Measurements from ENCODE around the gene BLCAP. TPM values are rescaled to one million over a fixed set of nuclear protein-coding genes. Genes with fewer than 3 reads are reported as not detected.
A peak's percentile ranks its signal among the peaks of the same experiment; 100 is the strongest.
"Not testable (repeated sequence)": the region's sequence is repeated elsewhere in the genome, so short reads cannot be mapped to it uniquely, and the experiment has no call there.

BLCAP gene
- total RNA-seq, 1 experiment from 2014 or later: 129 TPM

GRCh38 chr20:37552415-37552814, 24.7 kb upstream of the BLCAP start:
- Mint-ChIP-seq H3K9me3 (ENCODE audit: unreplicated experiment) (peaks cover 9% of the 10 kb centered on the region), H3K4me1 (ENCODE audit: low read depth, unreplicated experiment) (peaks cover 8% of the 10 kb centered on the region), H3K27me3 (ENCODE audit: insufficient read depth, unreplicated experiment) (no peaks in the 10 kb centered on the region), H3K36me3 (ENCODE audit: insufficient read depth, unreplicated experiment) (no peaks in the 10 kb centered on the region), H3K27ac (ENCODE audit: unreplicated experiment) (no peak overlapping the region), H3K4me3 (ENCODE audit: unreplicated experiment) (no peak overlapping the region)
- POLR2A ChIA-PET: no interaction called here
- peaks cover 10% of the 10 kb centered on the region; the same call in 1 of the 2 replicates for H3K4me1 ChIP-seq
- CTCF ChIA-PET: no interaction called here
- H3K9me3 ChIP-seq: no peaks in the 10 kb centered on the region
- intact Hi-C loops (cut with micrococcal nuclease; ENCODE audit: unreplicated experiment): no loop called here
- no peak overlapping the region for H3K4me3 ChIP-seq (ENCODE audit: low read depth, low read length)
- H3K27me3 ChIP-seq (replicated peaks; ENCODE audit: control insufficient read depth, insufficient read depth, low read length): no peaks in the 10 kb centered on the region
- no peak for TF ChIP-seq CTCF (IDR thresholded peaks at IDR 0.05; ENCODE audit: insufficient read depth in 1 of 2, low read depth in 1 of 2, low read length in 1 of 2, severe bottlenecking in 1 of 2, unreplicated experiment in 1 of 2)
- DNase-seq: no peak
- no TSS peak for BruUV-seq (replicated peaks)
- H3K36me3 ChIP-seq (ENCODE audit: control insufficient read depth, insufficient read depth, low read length): no peaks in the 10 kb centered on the region

GRCh38 chr20:37551660-37552059, 24.0 kb upstream of the BLCAP start:
- H3K27me3 Mint-ChIP-seq (ENCODE audit: insufficient read depth, unreplicated experiment); intact Hi-C loops (cut with micrococcal nuclease; ENCODE audit: unreplicated experiment); H3K9me3 Mint-ChIP-seq (ENCODE audit: unreplicated experiment); POLR2A ChIA-PET; H3K36me3 ChIP-seq (ENCODE audit: control insufficient read depth, insufficient read depth, low read length); BruUV-seq (replicated peaks); H3K36me3 Mint-ChIP-seq (ENCODE audit: insufficient read depth, unreplicated experiment); H3K4me3 ChIP-seq (ENCODE audit: low read depth, low read length); H3K9me3 ChIP-seq; H3K4me1 Mint-ChIP-seq (ENCODE audit: low read depth, unreplicated experiment); H3K27me3 ChIP-seq (replicated peaks; ENCODE audit: control insufficient read depth, insufficient read depth, low read length); DNase-seq; H3K4me3 Mint-ChIP-seq (ENCODE audit: unreplicated experiment): not testable (repeated sequence)
- H3K4me1 ChIP-seq: peaks cover 10% of the 10 kb centered on the region; the same call in 1 of the 2 replicates
- CTCF ChIA-PET: interaction anchor here (0.7 kb wide), 1 partner anchor 176 kb away, joined by 5 read pairs; no protein-coding TSS in a partner anchor
- peak overlapping the region; percentile 12 for H3K27ac Mint-ChIP-seq (ENCODE audit: unreplicated experiment)

- H3K36me3 Mint-ChIP-seq (ENCODE audit: insufficient read depth, unreplicated experiment); POLR2A ChIA-PET; intact Hi-C loops (cut with micrococcal nuclease; ENCODE audit: unreplicated experiment); H3K36me3 ChIP-seq (ENCODE audit: control insufficient read depth, insufficient read depth, low read length); H3K4me3 ChIP-seq (ENCODE audit: low read depth, low read length); BruUV-seq (replicated peaks); H3K27me3 ChIP-seq (replicated peaks; ENCODE audit: control insufficient read depth, insufficient read depth, low read length); H3K27me3 Mint-ChIP-seq (ENCODE audit: insufficient read depth, unreplicated experiment); H3K4me3 Mint-ChIP-seq (ENCODE audit: unreplicated experiment); H3K9me3 ChIP-seq: not testable (repeated sequence)
- Mint-ChIP-seq H3K9me3 (ENCODE audit: unreplicated experiment) (peaks cover 17% of the 10 kb centered on the region), H3K27ac (ENCODE audit: unreplicated experiment) (peak overlapping the region; percentile 20), H3K4me1 (ENCODE audit: low read depth, unreplicated experiment) (peaks cover 12% of the 10 kb centered on the region)
- DNase-seq: peak in 1 of 2 experiments; percentile 43
- CTCF ChIA-PET: interaction anchor here (0.7 kb wide), 2 partner anchors 11 to 878 kb away, joined by 3 to 8 read pairs; no protein-coding TSS in a partner anchor
- peaks cover 10% of the 10 kb centered on the region; the same call in 1 of the 2 replicates for H3K4me1 ChIP-seq
These were observed 22.6 kb upstream of the BLCAP start for GRCh38 chr20:37550101-37550920.

- Histone ChIP-seq H3K4me1 (peaks cover 23% of the 10 kb centered on the region), H3K9me3 (no peaks in the 10 kb centered on the region), H3K36me3 (ENCODE audit: control insufficient read depth, insufficient read depth, low read length) (no peaks in the 10 kb centered on the region), H3K4me3 (ENCODE audit: low read depth, low read length) (no peak overlapping the region), H3K27me3 (replicated peaks; ENCODE audit: control insufficient read depth, insufficient read depth, low read length) (no peaks in the 10 kb centered on the region)
- Mint-ChIP-seq H3K27ac (ENCODE audit: unreplicated experiment) (no peak overlapping the region), H3K27me3 (ENCODE audit: insufficient read depth, unreplicated experiment) (no peaks in the 10 kb centered on the region), H3K4me1 (ENCODE audit: low read depth, unreplicated experiment) (peaks cover 24% of the 10 kb centered on the region), H3K4me3 (ENCODE audit: unreplicated experiment) (no peak overlapping the region), H3K36me3 (ENCODE audit: insufficient read depth, unreplicated experiment) (no peaks in the 10 kb centered on the region), H3K9me3 (ENCODE audit: unreplicated experiment) (peaks cover 20% of the 10 kb centered on the region)
- intact Hi-C loops (cut with micrococcal nuclease; ENCODE audit: unreplicated experiment): no loop called here
- no peak for DNase-seq
- no peak for TF ChIP-seq CTCF (IDR thresholded peaks at IDR 0.05; ENCODE audit: insufficient read depth in 1 of 2, low read depth in 1 of 2, low read length in 1 of 2, severe bottlenecking in 1 of 2, unreplicated experiment in 1 of 2)
- POLR2A ChIA-PET: no interaction called here
- BruUV-seq (replicated peaks): no TSS peak
- CTCF ChIA-PET: no interaction called here
These were observed 20.2 kb upstream of the BLCAP start for GRCh38 chr20:37547912-37548311.

All from Caco-2 (cell line).